Loucy (cell line): ENCODE measurements around the gene PCDHGA9.

Experiments used
- CTCF ChIP-seq: fragments of 200-600 bp; sonication (generic); conservative IDR thresholded peaks from 2 replicates; pipeline ENCODE4 v1.5.1; 2014; ENCODE audit warnings: mild to moderate bottlenecking, antibody characterized with exemption, low read length
- EZH2phosphoT487 ChIP-seq: fragments of 200-600 bp; IDR thresholded peaks from 2 replicates; pipeline ENCODE4 v1.6.1; 2018; ENCODE audit warnings: antibody characterized with exemption, mild to moderate bottlenecking, moderate library complexity, borderline replicate concordance

GRCh38 chr5:141373673-141374317, 28.8 kb upstream of the PCDHGA9 start, which contains the start of gene PCDHGA6:
- TF ChIP-seq CTCF (no peak), EZH2phosphoT487 (no peak)
